HCT116 (cell line): ENCODE measurements around the gene DYNLL2. TPM values are rescaled to one million over a fixed set of nuclear protein-coding genes. Genes with fewer than 3 reads are reported as not detected.

ENCODE experiments used
- ATAC-seq: fragments of 200-7000 bp; cut with Tn5 transposase; 2 replicates; pipeline ENCODE4 v1.9.1; 2020; ENCODE audit warnings: mild to moderate bottlenecking, moderate library complexity
- BruUV-seq: library from RNA; stranded (reverse); fragments of 400-500 nt; replicated peaks from 2 replicates; lab custom pipeline; 2021; lab: Mats Ljungman, UMichigan
- CTCF ChIA-PET: fragments of 300-600 bp; sonication (Branson Sonifier 250); formaldehyde crosslinking; loops from one replicate; lab custom pipeline; 2021; ENCODE audit warnings: antibody characterized with exemption; lab: Charles Lee
- POLR2A ChIA-PET: fragments of 300-600, 350-600 bp; sonication (Branson Sonifier 250); formaldehyde crosslinking; loops from one replicate; lab custom pipeline; 2021; ENCODE audit warnings: antibody characterized with exemption; lab: Charles Lee
- RAD21 ChIA-PET, 2 experiments: fragments of 300-600 bp; sonication (Branson Sonifier 250); formaldehyde crosslinking; loops; one replicate each; lab custom pipeline; 2023; ENCODE audit warnings: low total read pairs in 2 of 2; ENCODE audit not compliant: uncharacterized antibody in 2 of 2, unreplicated experiment in 2 of 2, low non-redundant PET in 1 of 2; lab: Charles Lee
- DNase-seq: peaks from one replicate; pipeline ENCODE4 v3.0.0-alpha.2; 2010; ENCODE audit warnings: low read depth, low spot score
- H2AFZ ChIP-seq: fragments of 200-600 bp; shearing (Covaris generic), sonication (generic); 2 replicates; pipeline ENCODE4 v1.6.1; 2017; ENCODE audit warnings: low read depth, mixed run types, mixed read lengths, antibody characterized with exemption, low read length; ENCODE audit not compliant: poor library complexity, severe bottlenecking
- H3K27ac ChIP-seq: 2 replicates; pipeline ENCODE4 v1.5.1; 2012; ENCODE audit warnings: low read depth, low read length
- H3K27me3 ChIP-seq: fragments of 200-600 bp; sonication (generic); 2 replicates; pipeline ENCODE4 v1.6.1; 2016; ENCODE audit warnings: mixed run types, low read length, mixed read lengths; ENCODE audit not compliant: insufficient read depth
- H3K36me3 ChIP-seq, 2 experiments: fragments of 200-500 bp in 1 of 2; fragments of 200-600 bp in 1 of 2; sonication (Bioruptor generic) in 1 of 2; sonication (generic) in 1 of 2; 2 replicates each; pipeline versions ENCODE4 v1.5.1 to v1.6.1; 2014 to 2016; ENCODE audit warnings: low read length in 2 of 2, inconsistent platforms in 1 of 2, mixed read lengths in 1 of 2, mixed run types in 1 of 2; ENCODE audit not compliant: insufficient read depth in 2 of 2, control insufficient read depth in 1 of 2
- H3K4me1 ChIP-seq, 2 experiments: fragments of 200-600 bp in 1 of 2; sonication (generic) in 1 of 2; 2 replicates each; pipeline versions ENCODE4 v1.5.1 to v1.6.1; 2012 to 2017; ENCODE audit warnings: low read length in 2 of 2, inconsistent platforms in 1 of 2, mild to moderate bottlenecking in 1 of 2, mixed read lengths in 1 of 2, mixed run types in 1 of 2, moderate library complexity in 1 of 2; ENCODE audit not compliant: insufficient read depth in 2 of 2, control insufficient read depth in 1 of 2
- H3K4me2 ChIP-seq: fragments of 200-600 bp; sonication (generic); 2 replicates; pipeline ENCODE4 v1.6.1; 2017; ENCODE audit warnings: mixed run types, low read length, mixed read lengths
- H3K4me3 ChIP-seq, 2 experiments: fragments of 200-600 bp in 1 of 2; sonication (generic) in 1 of 2; replicated peaks in 1 of 2; 2 replicates each; pipeline ENCODE4 v1.5.1; 2011 to 2016; ENCODE audit warnings: low read length in 2 of 2, control low read depth in 1 of 2, low read depth in 1 of 2, mild to moderate bottlenecking in 1 of 2, mixed read lengths in 1 of 2, mixed run types in 1 of 2
- H3K79me2 ChIP-seq: fragments of 200-600 bp; sonication (generic); 2 replicates; pipeline ENCODE4 v1.6.1; 2017; ENCODE audit warnings: mild to moderate bottlenecking, mixed run types, low read length, moderate library complexity, mixed read lengths; ENCODE audit not compliant: insufficient read depth
- H3K9ac ChIP-seq: fragments of 200-600 bp; sonication (generic); 2 replicates; pipeline ENCODE4 v1.6.1; 2016; ENCODE audit warnings: low read length, mixed read lengths
- H3K9me2 ChIP-seq: fragments of 200-600 bp; sonication (generic), shearing (Covaris generic); 2 replicates; pipeline ENCODE4 v1.6.1; 2017; ENCODE audit warnings: mixed run types, mild to moderate bottlenecking, moderate library complexity; ENCODE audit not compliant: insufficient read depth
- H3K9me3 ChIP-seq, 2 experiments: fragments of 200-500 bp in 1 of 2; fragments of 200-600 bp in 1 of 2; sonication (Bioruptor generic) in 1 of 2; sonication (generic) in 1 of 2; 2 replicates each; pipeline ENCODE4 v1.6.1; 2014 to 2017; ENCODE audit warnings: low read length in 2 of 2, mixed read lengths in 2 of 2, inconsistent platforms in 1 of 2, low read depth in 1 of 2, mild to moderate bottlenecking in 1 of 2, mixed run types in 1 of 2, moderate library complexity in 1 of 2; ENCODE audit not compliant: control insufficient read depth in 1 of 2, insufficient read depth in 1 of 2
- H4K20me1 ChIP-seq: fragments of 200-600 bp; sonication (generic), shearing (Covaris generic); 2 replicates; pipeline ENCODE4 v1.6.1; 2017; ENCODE audit warnings: mixed run types, mild to moderate bottlenecking, moderate library complexity; ENCODE audit not compliant: insufficient read depth
- CBX3 ChIP-seq: IDR thresholded peaks from 2 replicates; pipeline ENCODE4 v1.6.1; 2012; ENCODE audit warnings: low read depth
- CEBPB ChIP-seq: IDR thresholded peaks from 2 replicates; pipeline ENCODE4 v1.6.1; 2012; ENCODE audit warnings: low read depth
- ELF1 ChIP-seq: IDR thresholded peaks from 2 replicates; pipeline ENCODE4 v1.6.1; 2012; ENCODE audit warnings: low read depth, borderline replicate concordance
- POLR2AphosphoS5 ChIP-seq: IDR thresholded peaks from 2 replicates; pipeline ENCODE4 v1.6.1; 2011; ENCODE audit warnings: mild to moderate bottlenecking, low read depth, low read length, moderate library complexity
- RAD21 ChIP-seq: IDR thresholded peaks from 2 replicates; pipeline ENCODE4 v1.6.1; 2012; ENCODE audit warnings: low read depth, mild to moderate bottlenecking
- SP1 ChIP-seq: IDR thresholded peaks from 2 replicates; pipeline ENCODE4 v1.6.1; 2012; ENCODE audit warnings: low read depth
- TCF7L2 ChIP-seq: IDR thresholded peaks from 2 replicates; pipeline ENCODE4 v1.7.0; 2011; ENCODE audit warnings: borderline replicate concordance, inconsistent platforms; ENCODE audit not compliant: insufficient read depth, insufficient read length; ENCODE audit errors: extremely low read depth
- ZFX ChIP-seq: fragments of 450-650 bp; IDR thresholded peaks from 2 replicates; pipeline ENCODE4 v1.6.1; 2017
- ZNF274 ChIP-seq: fragments of 200-500 bp; sonication (Bioruptor generic); IDR thresholded peaks from 2 replicates; pipeline ENCODE4 v1.6.1; 2014; ENCODE audit warnings: mild to moderate bottlenecking, low read depth, low read length, inconsistent platforms
- intact Hi-C: fragments of 100-400 bp; cut with micrococcal nuclease; formaldehyde crosslinking; loops from 2 replicates; pipeline ENCODE4 v1.10.0; 2022
- total RNA-seq: library from RNA; stranded (reverse); gene quantifications from one replicate; pipeline ENCODE4 v1.2.1, GENCODE V29; 2021; ENCODE audit not compliant: unreplicated experiment
- TF ChIP-seq, protein P1 (sequence below): IDR thresholded peaks from 2 replicates; pipeline ENCODE4 v1.6.1; 2012
- TF ChIP-seq, protein P2 (sequence below): IDR thresholded peaks from 2 replicates; pipeline ENCODE4 v1.6.1; 2011; ENCODE audit warnings: mild to moderate bottlenecking, low read length, moderate library complexity; ENCODE audit not compliant: insufficient replicate concordance; ENCODE audit errors: extremely low read depth
- TF ChIP-seq, protein P3 (sequence below), 3 experiments: fragments of 200-600 bp in 1 of 3; sonication (generic) in 1 of 3; IDR thresholded peaks in 2 of 3; conservative IDR thresholded peaks in 1 of 3; 2 replicates each; pipeline ENCODE4 v1.5.1; 2012 to 2017; ENCODE audit warnings: low read depth in 2 of 3, low read length in 2 of 3, antibody characterized with exemption in 1 of 3, borderline replicate concordance in 1 of 3, control low read depth in 1 of 3, mild to moderate bottlenecking in 1 of 3, mixed read lengths in 1 of 3, mixed run types in 1 of 3, moderate library complexity in 1 of 3; ENCODE audit not compliant: insufficient read depth in 1 of 3

The DYNLL2 gene
- total RNA-seq, 1 experiment from 2014 or later = 54.9 TPM

DNA sequence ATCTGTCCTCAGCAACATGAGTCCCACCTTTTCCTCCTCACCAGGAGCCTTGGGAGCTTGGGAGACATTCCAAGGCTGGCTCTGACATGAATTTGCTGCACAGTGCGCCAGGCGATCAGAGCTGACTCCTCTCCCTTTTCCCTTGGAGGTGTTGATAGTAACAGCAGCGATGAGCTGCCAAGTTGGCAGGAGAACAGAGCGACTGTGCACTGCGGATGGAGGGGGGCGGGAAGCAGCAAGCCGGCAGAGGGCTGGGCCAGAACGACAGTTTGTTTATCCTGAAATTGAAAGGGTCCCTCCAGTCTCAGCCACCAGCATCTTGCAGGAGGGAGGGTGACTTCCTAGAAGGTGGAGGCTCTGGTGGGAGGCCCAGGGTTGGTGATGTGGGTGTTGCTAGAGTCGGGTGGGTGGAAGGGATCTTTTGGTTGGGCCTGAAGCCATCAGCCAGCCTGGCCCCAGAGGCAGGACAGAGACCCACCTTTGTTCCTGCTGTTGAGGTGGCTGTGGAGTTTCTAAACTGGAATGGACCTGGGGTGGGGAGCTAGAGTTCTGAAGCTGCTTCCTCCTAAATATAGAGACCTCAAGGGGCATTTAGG is 22.5 kb upstream of the DYNLL2 start:
- Histone ChIP-seq H3K9me2 (no peaks in the 10 kb centered on the region), H3K9ac (no peak overlapping the region), H3K4me3 (no peak overlapping the region), H3K79me2 (no peaks in the 10 kb centered on the region), H2AFZ (no peak overlapping the region), H4K20me1 (no peaks in the 10 kb centered on the region), H3K4me2 (no peak overlapping the region), H3K4me1 (no peaks in the 10 kb centered on the region; a peak in 1 of 4 replicates), H3K27me3 (no peaks in the 10 kb centered on the region; the same call in 1 of the 2 replicates), H3K36me3 (no peaks in the 10 kb centered on the region), H3K27ac (no peak overlapping the region), H3K9me3 (no peaks in the 10 kb centered on the region)
- ChIA-PET CTCF (no interaction called here), RAD21 (no interaction called here), POLR2A (no interaction called here)
- ATAC-seq = no peak
- BruUV-seq = no TSS peak
- no peak for DNase-seq
- TF ChIP-seq, protein P1, sequence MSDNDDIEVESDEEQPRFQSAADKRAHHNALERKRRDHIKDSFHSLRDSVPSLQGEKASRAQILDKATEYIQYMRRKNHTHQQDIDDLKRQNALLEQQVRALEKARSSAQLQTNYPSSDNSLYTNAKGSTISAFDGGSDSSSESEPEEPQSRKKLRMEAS = no peak
- TF ChIP-seq TCF7L2 = no peak
- TF ChIP-seq, protein P2, sequence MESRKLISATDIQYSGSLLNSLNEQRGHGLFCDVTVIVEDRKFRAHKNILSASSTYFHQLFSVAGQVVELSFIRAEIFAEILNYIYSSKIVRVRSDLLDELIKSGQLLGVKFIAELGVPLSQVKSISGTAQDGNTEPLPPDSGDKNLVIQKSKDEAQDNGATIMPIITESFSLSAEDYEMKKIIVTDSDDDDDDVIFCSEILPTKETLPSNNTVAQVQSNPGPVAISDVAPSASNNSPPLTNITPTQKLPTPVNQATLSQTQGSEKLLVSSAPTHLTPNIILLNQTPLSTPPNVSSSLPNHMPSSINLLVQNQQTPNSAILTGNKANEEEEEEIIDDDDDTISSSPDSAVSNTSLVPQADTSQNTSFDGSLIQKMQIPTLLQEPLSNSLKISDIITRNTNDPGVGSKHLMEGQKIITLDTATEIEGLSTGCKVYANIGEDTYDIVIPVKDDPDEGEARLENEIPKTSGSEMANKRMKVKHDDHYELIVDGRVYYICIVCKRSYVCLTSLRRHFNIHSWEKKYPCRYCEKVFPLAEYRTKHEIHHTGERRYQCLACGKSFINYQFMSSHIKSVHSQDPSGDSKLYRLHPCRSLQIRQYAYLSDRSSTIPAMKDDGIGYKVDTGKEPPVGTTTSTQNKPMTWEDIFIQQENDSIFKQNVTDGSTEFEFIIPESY = no peak
- no peak for TF ChIP-seq RAD21
- TF ChIP-seq, protein P3, sequence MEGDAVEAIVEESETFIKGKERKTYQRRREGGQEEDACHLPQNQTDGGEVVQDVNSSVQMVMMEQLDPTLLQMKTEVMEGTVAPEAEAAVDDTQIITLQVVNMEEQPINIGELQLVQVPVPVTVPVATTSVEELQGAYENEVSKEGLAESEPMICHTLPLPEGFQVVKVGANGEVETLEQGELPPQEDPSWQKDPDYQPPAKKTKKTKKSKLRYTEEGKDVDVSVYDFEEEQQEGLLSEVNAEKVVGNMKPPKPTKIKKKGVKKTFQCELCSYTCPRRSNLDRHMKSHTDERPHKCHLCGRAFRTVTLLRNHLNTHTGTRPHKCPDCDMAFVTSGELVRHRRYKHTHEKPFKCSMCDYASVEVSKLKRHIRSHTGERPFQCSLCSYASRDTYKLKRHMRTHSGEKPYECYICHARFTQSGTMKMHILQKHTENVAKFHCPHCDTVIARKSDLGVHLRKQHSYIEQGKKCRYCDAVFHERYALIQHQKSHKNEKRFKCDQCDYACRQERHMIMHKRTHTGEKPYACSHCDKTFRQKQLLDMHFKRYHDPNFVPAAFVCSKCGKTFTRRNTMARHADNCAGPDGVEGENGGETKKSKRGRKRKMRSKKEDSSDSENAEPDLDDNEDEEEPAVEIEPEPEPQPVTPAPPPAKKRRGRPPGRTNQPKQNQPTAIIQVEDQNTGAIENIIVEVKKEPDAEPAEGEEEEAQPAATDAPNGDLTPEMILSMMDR (IDR thresholded peaks at IDR 0.05 in 2 of 3, conservative IDR thresholded peaks at IDR 0.05 in 1 of 3; ENCODE audit: borderline replicate concordance in 1 of 3, insufficient read depth in 1 of 3, low read depth in 2 of 3, low read length in 2 of 3) = no peak
- no peak for TF ChIP-seq SP1
- no peak for TF ChIP-seq POLR2AphosphoS5
- TF ChIP-seq CBX3 = no peak
- no peak for TF ChIP-seq ELF1
- no peak for TF ChIP-seq ZFX
- TF ChIP-seq CEBPB = no peak
- no peak for TF ChIP-seq ZNF274
- intact Hi-C loops = no loop called here
